Skeletal muscle tissue (tissue), 4 donors: ENCODE results near the gene SMIM43. TPM values are rescaled to one million over a fixed set of nuclear protein-coding genes. Genes with fewer than 3 reads are reported as not detected.

Experiments
- H3K27ac ChIP-seq: one replicate; pipeline ENCODE4 v1.7.0; 2013; ENCODE audit warnings: mild to moderate bottlenecking, low read depth, low read length, inconsistent platforms
- H3K27me3 ChIP-seq, 3 donors: one replicate each; pipeline ENCODE4 v1.7.0; 2013; ENCODE audit warnings: low read length in 3 of 3; ENCODE audit not compliant: control insufficient read depth in 3 of 3, insufficient read depth in 3 of 3
- H3K36me3 ChIP-seq, 3 donors: one replicate each; pipeline ENCODE4 v1.7.0; 2013; ENCODE audit warnings: low read length in 3 of 3; ENCODE audit not compliant: control insufficient read depth in 3 of 3, insufficient read depth in 3 of 3
- H3K4me1 ChIP-seq, 3 donors: one replicate each; pipeline ENCODE4 v1.7.0; 2013; ENCODE audit warnings: low read length in 3 of 3, mild to moderate bottlenecking in 3 of 3; ENCODE audit not compliant: control insufficient read depth in 3 of 3, insufficient read depth in 3 of 3
- H3K4me3 ChIP-seq, 3 donors: one replicate each; pipeline ENCODE4 v1.7.0; 2013; ENCODE audit warnings: low read length in 3 of 3
- H3K9ac ChIP-seq, 3 donors: one replicate each; pipeline ENCODE4 v1.7.0; 2013; ENCODE audit warnings: low read length in 3 of 3, mild to moderate bottlenecking in 3 of 3, moderate library complexity in 2 of 3, low read depth in 1 of 3
- H3K9me3 ChIP-seq, 3 donors: one replicate each; pipeline ENCODE4 v1.7.0; 2013; ENCODE audit warnings: low read length in 3 of 3; ENCODE audit not compliant: control insufficient read depth in 3 of 3
- total RNA-seq: library from RNA; depleted of rRNA; stranded (reverse); fragments of >200 nt; gene quantifications from one replicate; pipeline ENCODE4 v1.2.3, GENCODE V29; 2014
- donor health status: Osteomylitis.

The SMIM43 gene
- total RNA-seq, 1 donor from 2014 or later: 2.6 TPM

DNA sequence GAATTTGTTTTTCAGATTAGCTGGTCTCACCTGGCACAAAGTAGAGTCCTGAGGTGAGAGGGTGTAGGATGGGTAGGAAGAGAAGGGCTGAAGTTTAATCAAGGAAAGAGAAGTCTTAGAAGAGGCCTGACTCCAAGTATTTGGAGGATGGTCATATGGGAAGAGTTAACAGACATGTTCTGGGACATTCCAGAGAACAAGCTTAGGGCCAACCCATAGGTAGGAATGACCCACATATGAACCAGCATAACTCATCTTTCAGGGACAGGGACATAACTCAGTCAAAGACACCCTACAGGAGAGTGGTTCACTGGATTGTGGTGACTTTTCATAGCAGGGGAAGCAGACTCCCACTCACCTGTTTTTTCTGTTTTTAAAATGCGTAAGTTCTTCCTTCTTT lies 40.3 kb downstream of the SMIM43 start:
- H3K27me3 ChIP-seq: no peaks in the 10 kb centered on the region
- H3K27ac ChIP-seq: no peak overlapping the region
- H3K9me3 ChIP-seq: no peaks in the 10 kb centered on the region
- H3K4me1 ChIP-seq: no peaks in the 10 kb centered on the region
- H3K9ac ChIP-seq: no peak overlapping the region
- no peak overlapping the region for H3K4me3 ChIP-seq
- H3K36me3 ChIP-seq: no peaks in the 10 kb centered on the region

DNA sequence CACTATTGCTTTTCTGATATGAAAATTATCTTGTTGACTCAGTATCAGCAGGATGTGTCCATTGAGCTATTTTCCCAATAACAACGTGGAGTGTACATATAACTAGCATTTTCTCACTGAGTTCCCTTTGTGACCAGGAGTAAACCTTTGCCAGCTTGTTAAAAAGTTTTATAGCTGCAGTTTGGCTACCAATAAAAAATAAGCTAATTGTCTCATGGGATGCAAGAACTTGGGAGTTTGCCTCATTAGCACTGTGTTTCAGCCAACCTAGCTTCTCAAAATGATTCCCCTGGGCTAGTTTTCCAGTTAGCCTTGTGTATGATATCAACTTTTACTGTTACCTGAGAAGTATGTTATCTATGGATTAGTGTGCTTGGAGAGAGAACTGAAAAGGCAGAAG lies 43.3 kb downstream of the SMIM43 start:
- H3K9me3 ChIP-seq: no peaks in the 10 kb centered on the region
- no peaks in the 10 kb centered on the region for H3K36me3 ChIP-seq
- no peak overlapping the region for H3K9ac ChIP-seq
- no peak overlapping the region for H3K4me3 ChIP-seq
- H3K27ac ChIP-seq: no peak overlapping the region
- peaks cover 0 to 2% (median 0%) of the 10 kb centered on the region in 3 donors for H3K4me1 ChIP-seq
- no peaks in the 10 kb centered on the region for H3K27me3 ChIP-seq

DNA sequence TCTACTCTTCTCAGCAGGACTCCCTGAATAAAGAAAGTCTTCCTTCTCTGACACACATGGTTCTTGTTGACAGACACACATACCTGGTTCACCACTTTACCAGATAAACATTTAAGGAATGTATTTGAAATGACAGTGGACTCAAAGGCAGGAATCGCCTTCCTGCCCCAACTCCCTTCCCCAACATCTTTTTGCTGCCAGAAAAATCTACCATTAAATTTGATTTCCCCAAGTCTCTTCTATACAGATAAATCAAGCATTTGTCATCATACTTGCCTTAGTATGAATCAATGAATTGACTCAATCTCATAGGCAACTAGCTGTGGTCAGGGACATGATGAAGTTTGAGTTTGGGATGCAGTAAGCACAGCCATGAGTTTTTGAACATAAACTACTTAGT lies 44.9 kb downstream of the SMIM43 start:
- H3K4me1 ChIP-seq: peaks cover 0 to 2% (median 0%) of the 10 kb centered on the region in 3 donors
- H3K9me3 ChIP-seq: no peaks in the 10 kb centered on the region
- no peak overlapping the region for H3K9ac ChIP-seq
- no peaks in the 10 kb centered on the region for H3K27me3 ChIP-seq
- no peaks in the 10 kb centered on the region for H3K36me3 ChIP-seq
- no peak overlapping the region for H3K4me3 ChIP-seq
- no peak overlapping the region for H3K27ac ChIP-seq

DNA sequence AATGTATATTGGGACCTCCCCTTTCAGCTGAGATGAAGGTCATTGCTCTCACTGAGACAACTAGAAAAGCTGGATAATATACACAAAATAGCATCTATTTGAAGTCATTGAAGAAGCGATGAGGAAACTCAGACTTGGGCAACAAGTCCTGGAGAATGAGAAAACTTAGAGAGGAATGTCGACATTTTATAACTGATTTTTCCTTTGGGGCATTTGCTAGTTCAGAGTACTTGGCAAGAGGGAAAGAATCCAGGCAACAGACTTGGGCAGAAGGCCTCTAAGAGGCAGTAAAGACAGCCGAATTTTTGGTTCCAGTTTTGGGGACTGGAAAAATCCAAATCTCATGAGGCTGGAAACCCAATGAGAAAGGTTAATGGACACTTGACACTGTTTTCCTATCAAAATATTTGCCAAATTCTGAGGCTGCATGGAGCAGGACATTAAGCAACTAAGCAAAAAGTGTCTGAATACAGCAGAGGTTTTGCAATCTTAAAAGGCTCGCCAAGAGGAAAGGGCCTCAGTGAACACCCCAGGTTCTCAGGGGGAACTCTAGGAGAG lies 47.2 kb downstream of the SMIM43 start:
- Histone ChIP-seq H3K4me3 (no peak overlapping the region), H3K9ac (no peak overlapping the region), H3K9me3 (no peaks in the 10 kb centered on the region), H3K36me3 (no peaks in the 10 kb centered on the region), H3K4me1 (peaks cover 0 to 2% (median 0%) of the 10 kb centered on the region in 3 donors), H3K27ac (no peak overlapping the region), H3K27me3 (no peaks in the 10 kb centered on the region)

DNA sequence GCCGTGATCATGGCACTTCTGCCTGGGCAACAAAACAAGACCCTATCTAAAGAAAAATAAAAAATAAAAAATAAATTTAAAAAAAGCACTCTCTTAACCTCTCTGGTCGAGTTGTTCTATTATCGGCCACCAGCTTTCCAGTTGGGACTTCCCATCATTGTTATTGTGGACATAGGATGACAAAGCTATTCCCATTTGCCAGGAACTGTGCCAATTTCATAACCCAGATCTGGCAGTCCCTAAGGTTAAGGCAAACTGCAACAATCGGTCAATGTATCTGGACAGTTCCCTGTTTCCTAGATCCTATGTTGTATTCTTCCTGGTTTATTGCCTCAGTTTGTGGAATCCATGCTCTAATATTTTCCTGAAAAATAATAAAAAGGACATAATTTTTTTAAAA lies 50.4 kb downstream of the SMIM43 start:
- Histone ChIP-seq H3K9ac (no peak overlapping the region), H3K4me1 (peaks cover 2 to 9% (median 2%) of the 10 kb centered on the region in 3 donors), H3K4me3 (no peak overlapping the region), H3K36me3 (no peaks in the 10 kb centered on the region), H3K27ac (no peak overlapping the region), H3K27me3 (no peaks in the 10 kb centered on the region), H3K9me3 (no peaks in the 10 kb centered on the region)

DNA sequence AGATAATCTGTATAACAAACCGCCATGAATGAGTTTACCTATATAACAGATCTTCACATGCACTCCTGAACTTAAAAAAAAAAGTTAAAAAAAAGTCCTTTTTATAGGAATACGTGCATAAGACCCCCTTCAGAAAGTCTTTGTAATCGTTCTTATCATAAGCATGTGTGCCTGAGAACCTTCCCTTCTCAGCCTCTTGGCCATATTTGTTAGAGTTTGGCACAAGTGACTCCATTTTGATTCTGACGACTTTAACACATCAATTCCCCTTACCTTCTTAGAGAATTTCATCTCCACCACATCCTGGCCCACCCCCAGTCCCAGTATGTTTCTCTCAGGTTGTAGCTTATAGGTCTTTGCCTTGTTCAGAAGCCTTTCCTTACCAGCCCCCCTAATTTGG lies 52.2 kb downstream of the SMIM43 start:
- Histone ChIP-seq H3K9ac (no peak overlapping the region), H3K36me3 (no peaks in the 10 kb centered on the region), H3K27ac (no peak overlapping the region), H3K4me1 (peaks cover 2 to 7% (median 2%) of the 10 kb centered on the region in 3 donors), H3K9me3 (no peaks in the 10 kb centered on the region), H3K27me3 (no peaks in the 10 kb centered on the region), H3K4me3 (no peak overlapping the region)

DNA sequence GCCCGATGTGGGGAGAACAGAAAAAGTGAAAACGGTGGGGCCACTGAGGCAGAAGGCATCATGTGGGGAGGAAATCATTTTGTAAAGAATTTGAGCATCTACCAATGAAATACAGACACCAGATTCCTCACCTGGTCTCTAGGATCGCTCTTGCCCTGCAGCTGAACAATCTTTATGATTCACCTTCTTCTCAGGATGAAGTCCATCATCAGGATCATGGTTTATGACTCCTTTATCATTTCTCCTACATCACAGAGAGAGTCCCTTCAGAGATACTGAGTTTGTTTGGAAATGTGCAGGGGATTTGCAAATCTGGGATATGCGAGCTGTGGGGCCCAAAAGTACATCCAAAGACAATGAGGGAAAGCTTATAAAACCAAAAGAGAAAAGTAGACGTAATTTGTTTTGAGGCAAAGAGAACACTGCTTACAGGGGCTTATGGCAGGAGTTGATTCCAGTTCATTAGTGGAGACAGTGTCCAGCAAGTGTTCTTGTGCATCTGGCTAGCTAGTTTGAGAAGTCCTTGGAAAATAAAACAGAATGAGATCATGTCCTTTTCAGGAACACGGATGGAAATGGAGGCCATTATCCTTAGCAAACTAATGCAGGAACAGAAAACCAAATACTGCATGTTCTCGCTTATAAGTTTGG lies 52.8 kb downstream of the SMIM43 start:
- Histone ChIP-seq H3K27ac (peak overlapping the region; percentile 52), H3K27me3 (no peaks in the 10 kb centered on the region), H3K36me3 (no peaks in the 10 kb centered on the region), H3K4me1 (peaks cover 2 to 7% (median 2%) of the 10 kb centered on the region in 3 donors), H3K4me3 (peak overlapping the region; percentile 45 to 53 (median 45)), H3K9ac (peak overlapping the region in 2 of 3 donors; percentile 29 to 57), H3K9me3 (no peaks in the 10 kb centered on the region)

DNA sequence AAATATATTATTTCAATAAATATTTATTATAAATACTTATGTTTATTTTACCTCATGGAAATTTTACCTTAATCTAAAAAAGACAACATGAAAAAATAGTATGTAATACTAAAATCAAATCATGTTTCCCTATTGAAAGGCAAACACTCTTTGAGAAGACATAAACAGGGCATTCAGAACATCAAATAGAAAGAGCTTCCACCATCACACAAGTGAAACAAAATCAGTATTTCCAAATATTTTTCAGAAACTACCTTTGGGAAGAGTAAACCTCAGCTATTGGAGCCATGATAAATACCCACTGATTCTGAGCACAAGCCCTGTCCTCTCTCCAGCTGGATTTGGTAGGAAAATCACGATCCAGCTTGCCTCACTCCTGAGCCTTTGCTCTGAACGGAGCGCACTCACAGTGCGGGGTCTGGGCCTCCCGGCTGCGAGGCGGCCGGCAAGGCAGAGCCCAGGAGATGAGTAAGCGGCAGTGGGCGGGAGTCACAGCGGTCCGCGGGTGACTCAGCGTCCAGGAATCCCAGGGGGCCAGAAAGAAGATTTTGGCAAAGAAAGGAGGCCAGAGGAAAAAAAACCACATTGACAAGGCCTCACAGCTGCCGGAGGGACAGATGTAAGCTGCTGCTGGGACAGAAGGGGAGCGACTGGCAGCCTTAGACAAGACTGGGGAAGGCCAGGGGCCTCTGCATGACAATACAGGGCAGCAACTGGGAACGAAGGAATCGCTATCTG lies 53.5 kb downstream of the SMIM43 start:
- H3K4me1 ChIP-seq: peaks cover 2 to 7% (median 2%) of the 10 kb centered on the region in 3 donors
- peak overlapping the region; percentile 52 for H3K27ac ChIP-seq
- no peaks in the 10 kb centered on the region for H3K9me3 ChIP-seq
- H3K27me3 ChIP-seq: no peaks in the 10 kb centered on the region
- H3K36me3 ChIP-seq: no peaks in the 10 kb centered on the region
- H3K4me3 ChIP-seq: peak overlapping the region; percentile 45 to 53 (median 45)
- peak overlapping the region; percentile 29 to 63 (median 57) for H3K9ac ChIP-seq

DNA sequence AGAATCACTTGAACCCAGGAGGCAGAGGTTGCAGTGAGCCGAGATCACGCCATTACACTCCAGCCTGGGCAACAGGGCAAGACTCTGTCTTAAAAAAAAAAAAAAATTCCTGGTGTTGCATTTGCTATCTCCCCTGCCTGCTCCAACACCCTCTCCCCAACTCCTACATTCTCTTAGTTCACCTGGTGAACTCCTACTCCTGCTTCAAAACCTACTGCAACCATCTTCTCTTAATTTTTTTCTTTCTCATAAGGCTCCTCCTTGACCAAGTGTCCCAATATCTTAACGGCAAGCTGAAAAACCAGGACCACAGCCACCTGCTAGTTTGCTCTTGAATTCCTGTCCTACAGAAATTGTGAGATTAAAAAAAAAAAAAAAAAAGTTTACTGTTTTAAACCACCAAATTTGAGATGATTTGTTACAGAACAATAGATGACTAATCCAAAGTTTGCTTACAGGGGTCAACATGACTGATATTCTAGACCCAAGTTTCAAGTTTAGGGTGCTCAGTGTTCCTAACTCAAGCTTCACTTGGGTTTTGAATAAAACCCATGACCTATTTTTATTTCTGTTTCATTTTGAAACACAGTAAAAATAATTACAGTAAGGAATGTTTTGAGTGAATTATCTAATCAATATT lies 55.1 kb downstream of the SMIM43 start:
- H3K9ac ChIP-seq: no peak overlapping the region

More for the DNA sequence above, 55.1 kb downstream of the SMIM43 start:
- Histone ChIP-seq H3K27me3 (no peaks in the 10 kb centered on the region), H3K9me3 (no peaks in the 10 kb centered on the region), H3K4me3 (no peak overlapping the region), H3K36me3 (no peaks in the 10 kb centered on the region), H3K4me1 (peaks cover 2 to 7% (median 2%) of the 10 kb centered on the region in 3 donors), H3K27ac (no peak overlapping the region)
